GM19397 (cell line): ENCODE results near the gene NUDT21.

Experiments
- ATAC-seq: cut with Tn5 transposase; IDR thresholded peaks from one replicate; pipeline ENCODE4 v1.9.1; 2021; ENCODE audit warnings: mild to moderate bottlenecking, moderate library complexity; ENCODE audit not compliant: unreplicated experiment

The NUDT21 gene

DNA sequence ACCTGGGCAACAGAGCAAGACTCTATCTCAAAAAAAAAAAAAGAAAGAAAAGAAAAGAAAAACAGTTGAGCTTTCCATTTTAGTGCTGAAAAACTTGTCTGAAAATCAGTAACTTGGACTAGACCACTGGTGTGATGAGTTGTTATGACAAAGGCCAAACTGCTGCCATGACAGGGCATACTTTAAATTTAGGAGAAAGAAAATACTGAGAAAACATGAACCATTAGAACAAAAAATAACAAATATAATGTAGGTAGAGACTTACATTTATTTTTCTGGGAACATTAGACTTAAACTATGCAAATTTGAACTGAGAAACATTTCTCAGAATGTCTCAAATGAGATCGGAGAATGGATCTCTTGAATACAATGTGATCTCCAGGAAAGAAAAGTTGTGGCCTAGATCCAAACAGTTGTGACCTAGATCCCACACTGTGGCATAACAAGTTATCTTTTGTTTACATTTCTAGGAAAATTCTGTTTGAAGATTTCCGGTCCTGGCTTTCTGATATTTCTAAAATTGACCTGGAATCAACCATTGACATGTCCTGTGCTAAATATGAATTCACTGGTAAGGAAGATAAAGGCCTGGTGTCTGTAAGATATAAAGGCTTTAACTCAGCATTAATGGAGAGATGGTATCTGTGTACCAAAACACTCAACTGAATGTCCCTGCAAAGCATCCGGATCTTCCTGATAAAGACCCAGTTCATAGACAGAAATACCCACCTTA lies 11.1 kb upstream of the NUDT21 start:
- no peak for ATAC-seq

DNA sequence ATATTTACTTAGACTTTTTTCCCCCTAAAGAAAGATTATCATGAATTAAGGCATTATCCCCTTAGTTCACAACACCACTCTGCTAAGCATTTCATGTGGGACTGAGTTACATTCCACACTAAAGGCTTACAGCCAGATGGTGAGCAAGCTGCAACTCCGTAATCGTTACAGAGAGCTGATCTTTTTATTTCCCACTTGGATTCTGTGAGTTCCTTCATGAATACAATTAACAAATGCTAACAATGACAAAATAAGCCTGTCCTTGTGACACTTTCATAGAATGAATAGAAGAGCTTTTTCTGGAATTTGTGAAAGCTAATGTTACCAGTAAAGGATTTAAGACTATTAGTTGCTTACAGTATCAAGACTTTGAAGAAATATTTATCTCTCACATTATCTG lies 9.0 kb upstream of the NUDT21 start:
- ATAC-seq: no peak

DNA sequence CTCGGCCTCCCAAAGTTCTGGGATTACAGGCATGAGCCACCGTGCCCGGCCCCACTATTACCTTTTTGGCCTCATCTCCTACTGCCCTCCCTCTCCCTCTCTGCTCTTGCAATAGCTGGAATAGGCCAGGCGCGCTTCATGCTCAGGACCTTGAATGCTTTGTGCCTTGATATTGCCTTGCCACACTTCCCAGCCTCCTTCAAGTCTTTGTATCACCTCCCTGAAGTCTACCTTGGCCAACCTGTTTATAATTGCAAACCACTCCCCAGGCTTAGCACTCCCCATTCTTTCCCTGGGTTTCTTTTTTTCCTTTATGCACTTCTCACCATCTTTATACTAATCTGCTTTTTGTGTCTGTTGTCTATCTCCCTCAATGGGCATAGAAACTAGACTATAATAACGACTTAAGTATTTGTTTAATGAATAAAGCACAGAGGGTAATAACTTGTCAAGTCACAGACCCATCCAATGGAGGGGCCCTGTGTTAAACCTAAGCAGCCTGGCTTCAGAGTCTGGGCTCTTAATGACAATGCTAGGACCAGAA lies 6.9 kb upstream of the NUDT21 start:
- ATAC-seq: no peak

DNA sequence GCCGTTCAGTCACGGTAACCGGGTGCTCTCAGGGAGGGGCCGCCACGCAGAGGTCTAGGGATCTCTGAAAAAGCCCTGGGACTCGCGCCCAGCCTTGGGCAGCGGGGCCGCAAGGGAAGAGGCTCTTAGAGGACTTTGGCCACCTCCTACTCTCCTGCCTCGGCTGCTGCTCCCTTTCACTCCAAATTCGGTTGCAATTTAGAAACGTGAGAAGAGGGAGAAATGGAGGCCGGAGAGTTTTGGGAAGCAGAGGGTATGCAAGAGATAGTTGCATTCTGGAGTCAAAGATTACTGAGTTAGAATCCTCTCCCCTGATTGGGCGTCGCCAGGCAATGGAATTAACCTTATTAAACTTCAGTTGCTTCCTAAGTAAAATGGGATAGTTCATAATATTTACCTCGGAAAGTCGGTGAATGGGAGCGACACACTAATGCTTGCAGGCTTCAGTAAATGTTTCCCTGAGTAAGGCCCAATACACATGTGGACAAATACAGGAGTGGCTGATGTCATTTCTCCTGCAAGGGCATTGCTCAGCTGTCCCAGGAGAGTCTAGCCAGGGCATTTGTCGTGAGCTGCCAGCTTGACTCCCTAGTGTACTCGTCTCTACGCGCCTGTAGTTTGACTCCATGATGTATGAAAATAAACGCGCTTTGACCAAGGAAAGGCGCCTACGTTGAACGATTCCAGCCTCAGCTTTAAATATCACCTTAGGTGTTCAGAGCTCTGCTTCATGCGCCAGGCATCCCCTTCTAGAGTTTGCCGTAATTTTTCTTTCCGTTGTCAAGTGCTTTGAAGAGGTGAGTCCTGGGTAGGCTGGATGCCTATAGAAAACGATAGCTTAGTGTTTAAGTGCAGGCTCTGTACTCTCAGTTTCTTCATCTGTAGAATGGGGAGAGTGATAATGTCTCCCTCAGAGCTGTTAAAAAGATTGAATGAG lies 889 bp upstream of the NUDT21 start:
- peak; percentile 36 for ATAC-seq

DNA sequence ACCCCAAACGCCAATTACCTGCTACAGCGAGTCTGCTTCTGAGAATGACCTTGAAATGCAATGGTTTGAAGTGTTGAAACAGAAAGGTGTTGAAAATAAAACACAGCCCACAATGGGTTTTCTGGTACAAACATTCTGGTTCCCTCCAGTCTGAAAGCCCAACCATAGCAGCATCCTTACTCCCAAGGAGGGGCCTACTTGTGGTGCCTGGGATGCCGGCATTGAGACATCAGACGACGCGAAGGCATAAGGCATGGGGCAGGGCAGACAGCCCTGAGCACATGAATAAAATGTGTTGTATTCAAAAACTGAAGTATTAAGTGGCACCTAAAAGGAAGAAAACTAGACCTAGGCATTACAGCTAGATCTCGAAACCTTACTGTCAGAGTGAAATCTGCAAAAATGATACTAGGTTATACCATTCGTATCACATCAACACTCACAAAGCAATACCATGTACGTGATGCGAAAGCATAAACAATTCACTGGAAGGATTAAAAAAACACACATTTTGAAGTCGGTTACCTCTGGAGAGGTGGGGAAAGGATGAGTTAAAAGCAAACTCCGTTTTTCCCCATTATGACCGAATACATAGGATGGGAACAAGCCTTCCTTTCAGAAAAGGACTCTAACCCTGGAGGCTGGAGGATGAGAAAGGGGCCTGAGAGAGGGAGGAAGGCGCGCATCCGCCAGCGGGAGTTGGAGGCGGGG lies 702 bp downstream of the NUDT21 start:
- no peak for ATAC-seq

DNA sequence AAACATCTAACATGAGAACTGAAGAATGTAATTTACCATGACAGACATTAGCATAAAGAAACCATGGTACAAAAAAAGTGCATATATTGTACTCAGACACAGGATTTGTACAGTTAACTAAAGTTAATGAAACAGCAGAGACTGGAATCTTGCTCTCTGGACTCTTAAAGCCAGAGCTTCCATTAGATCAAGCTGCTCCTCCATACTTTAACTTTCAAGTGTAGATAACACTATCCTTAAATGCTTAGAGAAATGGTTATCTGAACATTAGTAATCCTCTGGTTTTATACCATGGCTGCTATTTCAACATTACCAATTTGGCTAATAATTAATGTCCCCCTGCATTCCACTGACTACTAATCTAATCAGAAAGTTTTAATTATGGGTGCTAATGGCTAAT lies 3.1 kb downstream of the NUDT21 start:
- no peak for ATAC-seq

DNA sequence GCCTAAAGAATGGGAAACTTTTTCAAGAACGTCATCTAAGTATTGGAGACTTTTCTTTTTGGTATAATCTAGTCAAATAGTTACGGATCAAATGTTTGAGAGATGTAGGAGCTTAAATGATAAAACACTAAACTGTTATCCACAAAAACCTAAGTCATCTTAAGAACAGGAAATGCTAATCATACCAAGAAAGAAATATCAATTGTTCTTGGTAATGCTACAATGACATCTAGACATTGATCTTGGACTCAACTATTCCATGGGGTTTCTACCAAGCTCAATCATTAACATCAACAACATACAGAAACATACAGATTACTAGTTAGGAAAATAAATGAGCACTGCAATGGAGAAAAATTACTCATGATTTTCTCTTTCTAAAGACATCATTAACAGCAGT lies 3.8 kb downstream of the NUDT21 start:
- ATAC-seq: no peak

DNA sequence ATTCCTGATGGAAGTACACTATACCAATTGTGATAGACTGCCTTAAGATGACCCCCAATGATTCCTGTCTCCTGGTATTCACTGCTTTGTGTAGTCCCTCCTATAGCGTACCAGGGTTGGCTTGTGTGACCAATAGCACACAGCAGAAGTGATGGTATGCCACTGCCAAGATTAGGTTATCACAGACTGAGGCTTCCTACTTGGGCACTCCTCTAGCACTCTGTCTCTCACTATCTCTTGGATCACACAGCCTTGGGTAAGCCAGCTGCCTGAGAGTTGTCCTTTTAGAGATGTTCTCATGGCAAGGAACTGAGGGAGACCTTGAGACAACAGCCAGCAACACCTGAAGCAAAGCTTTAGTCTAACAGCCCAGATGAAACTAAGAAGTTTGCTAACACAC lies 13.1 kb downstream of the NUDT21 start:
- no peak for ATAC-seq

DNA sequence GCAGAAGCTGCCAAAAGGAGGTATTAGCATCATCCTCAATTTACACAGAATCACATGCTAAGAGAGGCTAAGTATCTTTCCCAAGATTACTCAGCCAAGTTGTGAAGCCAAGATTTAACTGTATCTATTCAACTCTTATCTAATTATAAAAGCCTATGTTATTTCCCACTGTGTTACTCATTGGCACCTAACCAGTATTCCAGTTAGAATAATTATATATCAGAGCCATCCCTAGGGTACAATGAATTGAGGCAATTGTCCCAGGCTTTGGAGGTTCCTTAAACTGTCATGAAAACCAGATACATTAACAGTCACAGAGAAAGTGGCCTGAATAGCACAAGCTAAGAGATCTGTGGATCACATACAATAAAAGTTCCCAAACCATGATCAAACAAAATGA lies 14.9 kb downstream of the NUDT21 start:
- ATAC-seq: no peak

DNA sequence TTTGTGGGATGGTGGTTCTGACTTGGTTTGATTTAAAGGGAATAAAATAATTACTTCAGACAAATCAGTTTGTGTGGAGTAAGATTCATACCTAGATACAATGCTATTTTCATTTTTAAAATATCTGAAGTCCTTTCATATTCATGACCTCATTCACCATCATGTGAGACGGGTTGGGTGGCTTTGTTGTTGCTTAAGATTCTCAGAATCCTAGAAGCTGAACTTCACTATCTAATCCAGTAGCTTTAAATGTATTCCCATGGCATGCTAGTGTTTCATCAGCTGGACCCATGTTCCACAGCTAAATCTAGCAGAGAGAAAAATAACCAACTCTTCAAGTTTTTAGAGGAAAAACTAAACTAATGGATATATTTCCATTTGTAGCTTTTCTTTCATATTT lies 23.0 kb downstream of the NUDT21 start:
- no peak for ATAC-seq

DNA sequence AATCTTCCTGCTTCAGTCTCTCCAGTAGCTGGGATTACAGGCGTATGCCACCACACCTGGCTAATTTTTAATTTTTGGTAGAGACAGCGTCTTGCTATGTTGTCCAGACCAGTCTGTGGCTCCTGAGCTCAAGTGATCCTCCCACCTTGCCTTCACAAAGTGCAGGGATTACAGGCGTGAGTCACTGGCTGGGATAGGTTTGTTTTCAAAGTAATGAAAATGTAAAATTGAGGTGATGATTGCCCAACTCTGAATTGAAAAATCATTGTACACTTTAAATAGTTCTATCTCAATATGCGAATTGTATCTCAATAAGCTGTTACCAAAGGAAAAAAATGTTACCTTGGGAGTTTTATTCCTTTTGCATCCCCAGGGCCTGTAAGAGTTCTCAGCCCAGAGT lies 24.5 kb downstream of the NUDT21 start:
- ATAC-seq: no peak

DNA sequence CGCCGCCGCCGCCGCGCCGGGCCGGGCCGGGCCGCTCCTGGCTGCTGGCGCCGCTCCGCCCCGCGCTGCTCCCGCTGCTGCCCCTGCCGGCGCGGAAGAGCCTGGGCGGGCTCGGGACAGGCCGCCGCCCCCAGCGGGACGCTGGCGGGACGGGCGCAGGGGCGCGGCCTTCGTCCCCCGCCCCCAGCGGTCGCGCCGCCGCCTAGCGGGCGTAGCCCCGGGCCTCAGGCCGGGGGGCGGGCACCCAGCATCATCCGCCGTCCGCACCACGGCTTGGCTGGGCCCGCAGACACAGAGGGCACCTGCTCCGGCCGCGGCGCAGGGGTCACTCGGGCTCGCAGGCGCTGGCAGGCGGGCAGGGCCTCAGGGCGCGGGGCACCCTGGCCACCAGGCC lies 25.7 kb downstream of the NUDT21 start, which contains the start of gene AMFR:
AMFR (minus strand) TSS at position 107 of the 394 bp plus-strand sequence. CDS start 218 bp downstream, outside the sequence.
- ATAC-seq: peak; percentile 84

DNA sequence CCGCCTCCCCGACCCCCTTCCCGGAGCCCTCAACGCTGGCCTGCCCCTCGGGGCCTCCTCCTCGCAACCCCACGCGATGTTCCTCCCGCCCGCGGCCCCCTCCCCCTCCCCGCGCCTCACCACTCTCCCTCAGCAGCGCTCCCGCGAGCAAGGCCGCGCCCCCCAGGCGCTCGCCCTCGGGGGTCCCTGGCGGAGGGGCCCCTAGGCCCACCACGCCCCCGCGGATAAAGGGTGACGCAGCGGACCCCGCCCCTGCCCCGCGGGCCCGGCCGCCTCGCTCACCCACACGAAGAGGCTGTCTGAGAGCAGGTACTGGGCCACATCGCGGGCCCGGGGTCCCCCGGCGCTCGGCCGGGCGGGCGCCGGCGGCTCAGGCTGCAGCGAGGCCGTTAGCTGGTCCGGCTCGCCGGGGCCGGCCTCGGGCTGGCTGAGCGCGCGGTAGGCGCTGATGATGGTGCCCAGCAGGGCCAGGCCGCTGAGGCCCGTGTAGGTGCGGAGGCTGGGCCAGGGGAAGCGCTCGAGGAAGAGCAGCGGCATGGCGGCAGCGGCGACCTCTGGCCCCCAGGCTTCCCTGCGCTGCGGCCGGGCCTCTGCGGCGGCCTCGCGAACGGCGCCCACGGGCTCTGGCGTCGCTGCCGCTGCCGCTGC lies 26.2 kb downstream of the NUDT21 start:
- peak; percentile 33 for ATAC-seq

DNA sequence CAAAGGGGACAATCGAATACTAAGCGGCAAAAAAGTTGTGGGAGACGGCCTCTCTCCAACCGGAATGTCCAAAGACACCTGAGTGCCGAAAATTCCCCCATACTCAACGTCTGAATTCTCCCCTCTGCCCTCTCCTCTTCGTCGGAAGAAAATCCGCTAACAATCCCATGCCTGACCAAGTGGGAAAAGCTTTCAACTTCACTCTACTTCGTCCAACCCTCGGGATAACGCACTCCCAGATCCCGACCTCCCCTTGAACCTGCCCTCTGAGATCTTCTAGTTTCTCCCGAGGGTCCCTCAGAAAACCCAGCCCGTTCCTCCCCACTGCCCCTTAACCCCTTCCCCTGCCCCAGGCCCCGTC lies 26.7 kb downstream of the NUDT21 start:
- no peak for ATAC-seq

DNA sequence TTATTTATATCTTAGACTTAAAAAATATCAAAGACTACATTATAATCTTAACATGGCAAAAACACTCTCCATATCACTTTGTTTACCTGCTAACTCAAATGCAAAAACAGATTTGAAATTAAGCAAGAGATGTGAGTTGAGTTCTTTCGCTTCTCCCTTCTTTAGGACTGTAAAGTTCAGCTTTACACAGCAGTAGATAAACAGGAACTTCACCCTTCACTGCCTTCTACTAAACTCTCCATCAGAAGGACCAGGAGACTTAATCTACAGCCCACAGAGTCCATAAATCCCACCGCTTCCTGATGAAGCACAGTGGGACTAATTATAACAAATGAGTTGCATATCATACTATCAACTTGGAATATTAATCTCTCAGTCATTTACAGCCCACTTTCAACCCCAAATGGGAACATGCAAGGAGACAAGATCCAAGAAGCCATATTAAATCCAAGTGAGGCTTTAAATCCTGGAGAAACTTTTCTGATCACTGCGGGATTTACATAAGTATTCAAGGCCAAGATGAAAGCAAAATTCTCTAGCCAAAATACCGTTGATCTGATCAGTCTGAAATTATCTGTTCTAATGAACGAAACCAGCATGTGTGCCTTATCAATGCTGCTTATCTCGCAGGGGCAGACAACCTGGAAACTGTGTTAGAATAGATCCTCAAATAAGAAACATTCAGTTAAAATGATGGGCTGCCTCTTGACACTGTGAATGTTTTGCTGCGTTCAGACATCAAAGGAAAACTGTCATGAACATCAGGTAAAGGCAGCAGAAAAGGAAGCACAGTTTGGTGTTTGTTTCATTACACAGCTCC lies 27.3 kb downstream of the NUDT21 start:
- no peak for ATAC-seq

DNA sequence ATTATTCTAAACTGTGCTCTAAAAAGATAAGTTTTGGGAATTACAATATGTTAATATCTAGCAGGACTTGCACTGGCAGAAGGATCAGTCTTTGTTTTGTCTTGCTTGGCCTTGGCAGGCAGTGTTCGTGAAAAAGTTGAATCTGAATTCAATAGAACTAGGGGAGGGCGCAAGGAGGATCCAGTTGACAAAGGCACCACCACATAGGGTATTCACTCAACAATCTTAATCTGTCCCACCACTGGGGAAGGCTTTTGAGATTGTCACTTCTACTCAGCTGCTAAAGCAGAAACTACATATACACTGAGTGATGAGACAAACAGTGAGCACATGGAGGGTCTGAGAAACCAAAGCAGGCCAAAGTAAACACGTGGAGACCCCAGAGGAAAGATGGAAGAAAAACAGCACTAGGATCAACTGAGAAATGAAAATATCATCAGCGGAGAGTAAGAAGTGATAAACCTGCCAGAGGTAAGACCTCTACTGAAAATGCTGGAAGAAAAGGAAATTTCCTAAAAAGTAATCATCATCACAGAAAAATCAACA lies 28.2 kb downstream of the NUDT21 start:
- no peak for ATAC-seq

DNA sequence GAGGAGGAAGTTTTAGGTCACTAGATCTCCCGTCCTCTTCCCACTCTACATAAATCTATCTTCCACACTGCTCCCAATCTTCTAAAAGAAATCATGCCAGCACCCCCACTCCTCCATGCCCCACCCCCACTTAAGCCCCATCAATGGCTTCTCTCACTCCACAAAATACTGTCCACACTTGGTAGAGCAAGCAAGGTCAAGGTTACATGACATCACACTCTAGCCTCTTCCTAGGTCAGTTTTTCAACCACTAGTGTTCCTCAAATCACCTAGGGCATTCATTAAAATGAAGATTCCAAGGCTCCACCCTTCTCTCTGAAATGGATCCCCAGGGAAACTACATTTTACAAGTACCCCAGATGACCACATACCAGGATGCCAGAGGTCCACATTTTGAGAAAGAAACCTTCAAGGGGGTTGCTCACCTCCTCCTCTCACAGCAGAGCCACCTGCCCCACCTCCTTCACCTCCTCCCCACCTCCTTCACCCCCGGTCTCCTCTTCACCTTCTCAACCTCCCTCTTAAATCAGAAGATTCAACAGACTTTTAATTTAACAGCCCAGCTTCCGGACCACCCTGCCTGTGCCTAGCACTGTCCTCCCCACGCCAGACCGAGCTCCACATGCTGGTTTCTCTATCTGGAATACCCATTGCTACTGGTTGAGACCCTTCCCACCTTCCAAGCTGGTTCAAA lies 29.0 kb downstream of the NUDT21 start:
- ATAC-seq: no peak

DNA sequence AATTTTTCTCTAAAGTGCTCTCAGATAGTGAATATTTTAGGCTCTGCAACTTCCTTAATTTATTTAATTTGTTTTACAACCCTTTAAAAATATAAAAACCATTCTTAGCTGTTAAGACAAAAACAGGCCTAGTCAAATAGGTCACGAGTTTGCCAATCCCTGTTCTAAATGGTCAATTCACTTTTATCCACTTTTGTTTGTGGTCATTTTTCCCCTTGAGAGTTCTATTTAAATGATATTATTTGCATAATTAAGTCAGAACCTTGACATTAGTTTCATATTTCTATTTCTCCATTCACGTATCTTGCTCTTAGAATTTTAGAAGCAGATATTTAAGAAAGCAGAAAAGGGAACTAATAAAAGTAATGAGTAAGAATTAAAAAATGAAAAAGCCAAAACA lies 29.8 kb downstream of the NUDT21 start:
- ATAC-seq: no peak

DNA sequence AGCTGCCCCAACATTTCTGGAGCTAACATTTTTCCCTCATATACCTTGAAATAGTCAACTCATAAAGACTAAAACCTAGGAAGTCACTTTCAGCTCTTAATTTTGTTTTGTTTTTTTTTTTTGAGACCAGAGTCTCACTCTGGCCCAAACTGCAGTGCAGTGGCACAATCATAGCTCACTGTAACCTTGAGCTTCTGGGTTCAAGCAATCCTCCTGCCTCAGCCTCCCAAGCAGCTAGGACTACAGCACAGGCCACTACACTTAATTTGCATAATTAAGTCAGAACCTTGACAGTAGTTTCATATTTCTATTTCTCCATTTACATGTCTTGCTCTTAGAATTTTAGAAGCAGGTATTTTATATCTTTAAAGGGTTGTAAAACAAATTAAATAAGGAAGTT lies 30.5 kb downstream of the NUDT21 start:
- no peak for ATAC-seq
